Pancreas (tissue), 10 donors: ENCODE measurements around the gene SLC25A42. TPM values are rescaled to one million over a fixed set of nuclear protein-coding genes. Genes with fewer than 3 reads are reported as not detected.

Source experiments
- ATAC-seq, 4 donors: fragments of 200-7000 bp; cut with Tn5 transposase; one replicate each; pipeline versions ENCODE4 v1.8.0 to v1.9.1; 2020; ENCODE audit warnings: mild to moderate bottlenecking in 4 of 4, moderate library complexity in 4 of 4
- DNase-seq, 6 donors: peaks; one replicate each; pipeline ENCODE4 v3.0.0-alpha.2; 2020
- FAIRE-seq: peaks from 2 replicates; lab custom pipeline; 2012; peaks lifted over from hg19 to GRCh38; lab: Jason Lieb, UNC
- H3K27ac ChIP-seq, 4 donors: fragments of 200-600 bp; sonication (generic); 1 replicate in 3 of 4; 2 replicates in 1 of 4; pipeline versions ENCODE4 v1.5.0 to v1.8.0; 2020
- H3K27me3 ChIP-seq, 4 donors: fragments of 200-600 bp; one replicate each; pipeline ENCODE4 v1.8.0; 2021
- H3K36me3 ChIP-seq, 3 donors: fragments of 200-600 bp; sonication (generic) in 1 of 3; one replicate each; pipeline versions ENCODE4 v1.5.0 to v1.8.0; 2020 to 2021
- H3K4me1 ChIP-seq, 3 donors: fragments of 200-600 bp; one replicate each; pipeline ENCODE4 v1.8.0; 2021
- H3K4me3 ChIP-seq, 4 donors: fragments of 200-600 bp; sonication (generic) in 2 of 4; one replicate each; pipeline versions ENCODE4 v1.5.0 to v1.8.0; 2020 to 2021
- H3K9me3 ChIP-seq, 4 donors: fragments of 200-600 bp; one replicate each; pipeline ENCODE4 v1.8.0; 2021
- WGBS, 2 donors: extraction: QIAGEN DNeasy Blood & Tissue Kit; methylation state at CpG; one replicate each; pipeline ENCODE4 v1.1.7; 2013; 5-methylcytosine and 5-hydroxymethylcytosine counted together
- intact Hi-C, 3 donors: fragments of 100-400 bp; cut with DNase I; formaldehyde crosslinking; loops; one replicate each; pipeline versions ENCODE4 v1.11.1 to v1.14.2; 2022
- polyA plus RNA-seq, 2 donors: library from polyadenylated mRNA; stranded (reverse); fragments of 200-250 nt; gene quantifications; one replicate each; pipeline ENCODE4 v1.2.3, GENCODE V29; 2013
- total RNA-seq, 6 donors: library from RNA; stranded (reverse); fragmentation: NEBNext Ultra II Directional in 4 of 6; extraction: Animal tissue kit (Norgen Biotek cat#: 25700) in 4 of 6; gene quantifications; one replicate each; pipeline versions ENCODE4 v1.2.1 to v1.2.4, GENCODE V29; 2021 to 2023
- TF ChIP-seq, protein P1 (sequence below), 4 donors: fragments of 200-600 bp; sonication (generic) in 3 of 4; IDR thresholded peaks; one replicate each; pipeline versions ENCODE4 v1.5.0 to v1.8.0; 2021; ENCODE audit warnings: antibody characterized with exemption in 4 of 4
- donor health status: healthy with polysubstance abuse.
- donor health status: DM: no; HTN: no; CAD: no; lungs with moderate emphysema.
- donor health status: DM: no; HTN: no; CAD: no.
- donor health status: control.
- donor health status: control.
- donor health status: Bipolar disorder and iron deficiency.
- donor health status: DM: yes; HTN: yes; CAD: no.
- donor health status: DM: no; HTN: no; CAD: no.
- donor health status: DM: no; HTN: no; CAD: no.
- donor health status: DM: yes; HTN: yes; CAD: no.

SLC25A42 gene
- total and polyA plus RNA-seq, 8 donors, result 3.9 to 8.7 (median 6.6) TPM

GRCh38 chr19:19074196-19074882 is 10.5 kb downstream of the SLC25A42 start:
- Histone ChIP-seq H3K27ac (no peak overlapping the region), H3K4me1 (no peaks in the 10 kb centered on the region), H3K27me3 (no peaks in the 10 kb centered on the region), H3K9me3 (no peaks in the 10 kb centered on the region), H3K36me3 (no peaks in the 10 kb centered on the region), H3K4me3 (no peak overlapping the region)
- 55 to 58% methylated on average over 13 of the region's 13 CpGs for WGBS, 2 donors
- TF ChIP-seq, protein P1, sequence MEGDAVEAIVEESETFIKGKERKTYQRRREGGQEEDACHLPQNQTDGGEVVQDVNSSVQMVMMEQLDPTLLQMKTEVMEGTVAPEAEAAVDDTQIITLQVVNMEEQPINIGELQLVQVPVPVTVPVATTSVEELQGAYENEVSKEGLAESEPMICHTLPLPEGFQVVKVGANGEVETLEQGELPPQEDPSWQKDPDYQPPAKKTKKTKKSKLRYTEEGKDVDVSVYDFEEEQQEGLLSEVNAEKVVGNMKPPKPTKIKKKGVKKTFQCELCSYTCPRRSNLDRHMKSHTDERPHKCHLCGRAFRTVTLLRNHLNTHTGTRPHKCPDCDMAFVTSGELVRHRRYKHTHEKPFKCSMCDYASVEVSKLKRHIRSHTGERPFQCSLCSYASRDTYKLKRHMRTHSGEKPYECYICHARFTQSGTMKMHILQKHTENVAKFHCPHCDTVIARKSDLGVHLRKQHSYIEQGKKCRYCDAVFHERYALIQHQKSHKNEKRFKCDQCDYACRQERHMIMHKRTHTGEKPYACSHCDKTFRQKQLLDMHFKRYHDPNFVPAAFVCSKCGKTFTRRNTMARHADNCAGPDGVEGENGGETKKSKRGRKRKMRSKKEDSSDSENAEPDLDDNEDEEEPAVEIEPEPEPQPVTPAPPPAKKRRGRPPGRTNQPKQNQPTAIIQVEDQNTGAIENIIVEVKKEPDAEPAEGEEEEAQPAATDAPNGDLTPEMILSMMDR (IDR thresholded peaks at IDR 0.05), result no peak
- peak in 2 of 4 donors; percentile 14 to 42 for ATAC-seq
- FAIRE-seq, result no peak
- DNase-seq, result no peak
- intact Hi-C loops, result no loop called here

DNA sequence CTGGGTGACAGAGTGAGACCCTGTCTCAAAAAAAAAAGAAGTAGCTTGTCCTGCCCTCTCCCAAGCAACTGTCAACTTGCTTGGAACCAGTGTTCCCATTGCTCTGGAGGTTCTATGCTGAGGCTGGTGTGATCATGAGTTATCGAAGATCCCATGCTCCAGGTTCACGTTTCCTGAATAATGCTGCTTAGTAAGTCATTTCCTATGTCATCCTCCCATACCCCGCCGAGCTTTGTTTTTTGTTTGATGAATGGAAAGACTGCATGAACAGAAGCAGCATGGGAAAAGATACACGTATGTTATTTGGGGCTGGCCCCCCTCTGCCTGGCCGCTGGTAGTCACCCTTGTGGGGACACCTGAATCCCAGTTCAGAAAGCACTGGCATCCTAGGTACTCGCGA is 11.3 kb downstream of the SLC25A42 start:
- no peak for FAIRE-seq

GRCh38 chr19:19076476-19076875 is 12.7 kb downstream of the SLC25A42 start:
- 94 to 100% methylated on average over 1 of the region's 1 CpG for WGBS, 2 donors
- Histone ChIP-seq H3K4me1 (no peaks in the 10 kb centered on the region), H3K27me3 (no peaks in the 10 kb centered on the region), H3K9me3 (no peaks in the 10 kb centered on the region), H3K27ac (no peak overlapping the region), H3K4me3 (no peak overlapping the region), H3K36me3 (no peaks in the 10 kb centered on the region)
- ATAC-seq (no peak), FAIRE-seq (no peak), DNase-seq (no peak)
- intact Hi-C loops, result no loop called here
- TF ChIP-seq, protein P1 (IDR thresholded peaks at IDR 0.05), result no peak

More for the DNA sequence above, 11.3 kb downstream of the SLC25A42 start:
- H3K9me3 ChIP-seq, result no peaks in the 10 kb centered on the region
- TF ChIP-seq, protein P1 (IDR thresholded peaks at IDR 0.05), result no peak
- no peaks in the 10 kb centered on the region for H3K4me1 ChIP-seq
- H3K27me3 ChIP-seq, result no peaks in the 10 kb centered on the region
- intact Hi-C loops, result no loop called here
- ATAC-seq, result no peak
- DNase-seq, result no peak
- WGBS, 2 donors, result 92 to 93% methylated on average over 8 of the region's 8 CpGs
- no peak overlapping the region for H3K27ac ChIP-seq
- no peaks in the 10 kb centered on the region for H3K36me3 ChIP-seq
- H3K4me3 ChIP-seq, result no peak overlapping the region

DNA sequence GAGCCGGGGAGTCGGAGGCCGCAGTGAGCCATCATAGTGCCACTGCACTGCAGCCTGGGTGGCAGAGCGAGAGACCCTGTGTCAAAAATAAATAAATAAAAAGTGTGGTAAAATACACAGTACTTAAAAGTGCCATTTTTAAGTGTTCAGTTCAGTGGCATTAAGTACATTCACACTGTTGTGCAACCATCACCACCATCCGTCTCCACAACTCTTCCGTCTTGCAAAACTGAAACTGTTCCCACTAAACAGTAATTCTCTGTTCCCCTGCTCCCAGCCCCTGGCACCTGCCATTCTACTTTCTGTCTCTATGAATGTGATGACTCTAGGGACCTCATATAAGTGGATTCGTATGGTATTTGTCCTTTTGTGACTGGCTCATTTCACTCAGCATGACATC is 13.3 kb downstream of the SLC25A42 start:
- no peak for FAIRE-seq
- Histone ChIP-seq H3K36me3 (no peaks in the 10 kb centered on the region), H3K27me3 (no peaks in the 10 kb centered on the region), H3K27ac (no peak overlapping the region), H3K4me1 (no peaks in the 10 kb centered on the region), H3K4me3 (no peak overlapping the region), H3K9me3 (no peaks in the 10 kb centered on the region)
- intact Hi-C loops, result no loop called here
- 95 to 96% methylated on average over 7 of the region's 7 CpGs for WGBS, 2 donors
- TF ChIP-seq, protein P1 (IDR thresholded peaks at IDR 0.05), result no peak
- no peak for ATAC-seq
- no peak for DNase-seq

DNA sequence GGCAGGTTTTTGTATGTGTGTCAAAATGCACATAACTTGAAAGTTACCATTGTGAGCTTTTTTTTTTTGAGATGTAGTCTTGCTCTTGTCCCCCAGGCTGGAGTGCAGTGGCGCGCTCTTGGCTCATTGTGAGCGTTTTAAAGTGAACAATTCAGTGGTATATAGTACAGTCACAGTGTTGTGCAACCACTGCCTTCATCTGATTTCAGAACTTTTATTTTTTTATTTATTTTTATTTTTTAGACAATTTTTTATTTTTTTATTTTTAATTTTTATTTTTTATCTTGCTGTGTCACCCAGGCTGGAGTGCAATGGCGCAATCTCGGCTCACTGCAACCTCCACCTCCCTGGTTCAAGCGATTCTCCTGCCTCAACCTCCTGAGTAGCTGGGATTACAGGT is 15.0 kb downstream of the SLC25A42 start:
- intact Hi-C loops, result no loop called here
- Histone ChIP-seq H3K27ac (no peak overlapping the region), H3K4me1 (no peaks in the 10 kb centered on the region), H3K4me3 (no peak overlapping the region), H3K27me3 (no peaks in the 10 kb centered on the region), H3K36me3 (no peaks in the 10 kb centered on the region), H3K9me3 (no peaks in the 10 kb centered on the region)
- ATAC-seq, result no peak
- 96 to 97% methylated on average over 6 of the region's 6 CpGs for WGBS, 2 donors
- TF ChIP-seq, protein P1 (IDR thresholded peaks at IDR 0.05), result no peak
- FAIRE-seq, result no peak
- no peak for DNase-seq
